Hepatocyte (in vitro differentiated cells): Measurements from ENCODE around the gene ADCY9.

Experiments used
- EZH2 ChIP-seq: fragments of 200-600 bp; sonication (generic); IDR thresholded peaks from 2 replicates; pipeline ENCODE4 v1.6.1; 2016; ENCODE audit warnings: antibody characterized with exemption, mild to moderate bottlenecking, borderline replicate concordance
- TF ChIP-seq, protein P1 (sequence below): fragments of 200-600 bp; sonication (generic); IDR thresholded peaks from 2 replicates; pipeline ENCODE4 v1.5.1; 2016; ENCODE audit warnings: antibody characterized with exemption, mild to moderate bottlenecking; ENCODE audit not compliant: poor library complexity

DNA sequence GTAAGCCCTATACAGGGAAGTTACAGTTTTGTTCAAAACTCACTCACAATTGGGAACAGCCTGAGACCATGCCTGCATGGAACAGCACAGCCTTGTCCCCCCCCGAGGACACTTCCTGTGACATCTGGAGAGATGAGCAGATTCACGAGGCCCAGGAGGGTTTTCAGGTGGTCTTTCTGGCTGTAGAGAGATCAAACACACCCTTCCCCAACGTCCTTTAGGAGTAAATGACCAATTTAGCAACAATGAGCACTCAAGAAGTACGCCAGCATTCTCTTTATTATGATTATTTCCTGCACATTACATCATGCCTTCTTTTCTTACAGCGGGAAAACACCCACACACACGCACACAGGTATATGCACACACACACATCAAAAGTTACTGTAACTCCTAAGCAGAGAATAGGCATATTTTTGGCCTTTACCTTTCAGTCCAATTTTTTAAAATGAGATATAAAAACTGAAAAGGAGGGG lies 39.0 kb downstream of the ADCY9 start:
- TF ChIP-seq, protein P1, sequence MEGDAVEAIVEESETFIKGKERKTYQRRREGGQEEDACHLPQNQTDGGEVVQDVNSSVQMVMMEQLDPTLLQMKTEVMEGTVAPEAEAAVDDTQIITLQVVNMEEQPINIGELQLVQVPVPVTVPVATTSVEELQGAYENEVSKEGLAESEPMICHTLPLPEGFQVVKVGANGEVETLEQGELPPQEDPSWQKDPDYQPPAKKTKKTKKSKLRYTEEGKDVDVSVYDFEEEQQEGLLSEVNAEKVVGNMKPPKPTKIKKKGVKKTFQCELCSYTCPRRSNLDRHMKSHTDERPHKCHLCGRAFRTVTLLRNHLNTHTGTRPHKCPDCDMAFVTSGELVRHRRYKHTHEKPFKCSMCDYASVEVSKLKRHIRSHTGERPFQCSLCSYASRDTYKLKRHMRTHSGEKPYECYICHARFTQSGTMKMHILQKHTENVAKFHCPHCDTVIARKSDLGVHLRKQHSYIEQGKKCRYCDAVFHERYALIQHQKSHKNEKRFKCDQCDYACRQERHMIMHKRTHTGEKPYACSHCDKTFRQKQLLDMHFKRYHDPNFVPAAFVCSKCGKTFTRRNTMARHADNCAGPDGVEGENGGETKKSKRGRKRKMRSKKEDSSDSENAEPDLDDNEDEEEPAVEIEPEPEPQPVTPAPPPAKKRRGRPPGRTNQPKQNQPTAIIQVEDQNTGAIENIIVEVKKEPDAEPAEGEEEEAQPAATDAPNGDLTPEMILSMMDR: no peak
- no peak for TF ChIP-seq EZH2
